ENCODE results near the gene ZNF385D.

The ZNF385D gene

DNA sequence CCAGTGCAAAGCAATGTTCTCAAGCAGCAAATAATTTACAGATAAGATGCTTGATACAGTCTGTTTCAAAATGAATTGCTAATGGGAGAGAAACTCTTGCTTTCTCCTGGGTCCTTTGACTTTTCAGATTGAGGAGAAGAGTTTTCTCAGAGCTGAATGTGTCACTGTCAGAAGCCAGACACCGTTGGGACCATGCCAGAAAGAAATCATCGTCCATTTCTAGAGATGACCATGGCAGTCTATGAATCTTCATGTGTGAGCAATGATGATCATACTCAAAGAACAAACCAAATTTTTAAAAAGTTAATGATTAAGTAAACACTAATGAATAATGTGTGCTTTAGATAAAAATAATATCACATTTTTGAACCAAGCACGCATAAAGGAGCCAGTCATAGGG is 77.6 kb downstream of the ZNF385D start:
- no peak for DNase-seq (ENCODE audit: low read depth)

DNA sequence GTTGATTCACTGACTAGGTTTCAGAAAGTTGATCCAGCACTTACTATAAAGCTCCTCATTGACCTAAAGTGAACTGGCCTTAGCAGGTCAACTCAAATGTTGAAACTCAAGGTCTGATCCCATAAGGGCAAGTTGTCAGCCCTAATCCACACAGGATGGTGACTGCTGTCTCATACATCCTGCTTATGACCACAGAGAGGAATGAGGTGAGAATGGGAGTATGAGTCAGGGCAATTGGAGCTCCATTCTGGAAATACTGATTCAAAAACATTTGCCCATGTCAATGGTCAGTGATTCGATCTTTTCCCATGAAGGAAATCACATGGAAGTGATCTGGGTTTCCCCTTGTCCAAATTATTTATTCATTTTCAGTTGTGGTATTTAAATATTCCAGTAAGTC is 78.7 kb downstream of the ZNF385D start:
- no peak for DNase-seq (ENCODE audit: low read depth)

GRCh38 chr3:21670386-21670785 is 80.6 kb downstream of the ZNF385D start:
- no peak for DNase-seq (ENCODE audit: low read depth)

GRCh38 chr3:21668012-21668411 is 83.0 kb downstream of the ZNF385D start:
- DNase-seq (ENCODE audit: low read depth) = no peak

DNA sequence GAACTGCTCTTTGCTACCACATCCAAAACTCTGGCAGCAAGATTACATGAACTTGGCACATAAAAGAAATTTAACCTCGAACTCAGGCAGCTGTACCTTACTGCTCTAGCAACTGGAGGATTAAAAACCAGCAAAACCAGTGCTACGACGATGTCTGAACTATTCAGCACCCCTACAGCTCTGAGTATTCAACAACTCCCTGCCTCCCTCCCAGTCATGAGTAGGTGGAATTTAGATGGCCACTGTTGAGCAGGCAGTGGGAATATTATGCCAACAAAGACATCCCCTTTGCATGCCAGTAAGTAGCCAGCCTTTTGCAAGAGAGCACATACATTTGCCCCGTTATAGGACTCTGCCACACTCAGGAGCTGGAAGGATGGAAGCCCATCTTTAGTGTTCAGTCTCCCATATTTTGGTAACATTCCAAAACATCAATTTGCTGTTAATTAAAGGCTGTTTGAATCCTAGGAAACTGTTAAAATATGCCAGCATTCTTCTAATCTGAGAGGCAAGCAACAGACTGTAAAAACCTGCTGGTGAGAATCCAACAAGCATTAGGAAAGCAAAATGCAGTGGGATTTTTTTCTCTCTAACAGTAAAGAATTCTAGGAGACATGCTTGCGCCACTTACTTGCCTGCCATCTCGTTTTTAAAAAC is 85.4 kb downstream of the ZNF385D start:
- no peak for DNase-seq (ENCODE audit: low read depth)

- no peak for DNase-seq (ENCODE audit: low read depth)
Measured at GRCh38 chr3:21664996-21665395, 86.0 kb downstream of the ZNF385D start.

DNA sequence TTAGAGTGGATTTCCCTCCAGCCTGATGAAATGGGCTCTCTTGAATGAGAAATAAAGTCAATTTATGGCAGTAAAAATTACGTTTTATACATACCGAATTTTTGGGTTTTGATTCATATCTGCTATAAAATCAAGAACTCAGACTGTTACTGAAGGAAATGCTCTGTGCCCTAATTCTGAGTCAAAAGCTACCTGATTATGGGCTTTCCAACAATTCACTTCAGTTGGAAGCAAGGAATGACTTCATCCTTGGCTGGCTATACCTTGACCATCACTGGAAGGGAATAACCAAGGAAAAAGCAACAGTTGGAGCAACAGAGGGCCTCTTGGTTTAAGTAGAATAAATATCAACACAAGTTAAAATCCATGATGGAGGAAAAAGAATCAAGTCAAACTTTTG is 88.6 kb downstream of the ZNF385D start:
- no peak for DNase-seq (ENCODE audit: low read depth)

GRCh38 chr3:21654662-21655061 is 96.3 kb downstream of the ZNF385D start:
- no peak for DNase-seq (ENCODE audit: low read depth)

GRCh38 chr3:21654241-21654640 is 96.8 kb downstream of the ZNF385D start:
- DNase-seq (ENCODE audit: low read depth) = no peak

DNA sequence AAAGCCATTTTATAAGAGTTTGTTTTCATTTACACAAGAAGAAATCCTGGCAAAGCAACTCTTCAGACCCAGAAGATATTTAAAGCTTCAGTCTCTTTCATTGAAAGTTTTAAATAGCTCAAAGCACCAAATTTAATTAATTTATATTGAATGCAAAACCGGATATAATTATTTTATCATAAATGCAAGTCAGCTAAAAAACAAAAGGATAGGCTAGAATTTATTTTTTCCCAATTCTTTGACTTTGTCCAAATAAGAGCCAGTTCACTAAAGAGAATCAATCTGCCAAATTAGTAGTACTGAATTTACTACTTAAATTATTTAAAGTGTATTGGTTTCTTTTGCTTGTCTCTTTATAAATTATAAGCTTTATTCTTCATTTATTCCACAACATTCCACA is 101.5 kb downstream of the ZNF385D start:
- no peak for DNase-seq (ENCODE audit: low read depth)

DNA sequence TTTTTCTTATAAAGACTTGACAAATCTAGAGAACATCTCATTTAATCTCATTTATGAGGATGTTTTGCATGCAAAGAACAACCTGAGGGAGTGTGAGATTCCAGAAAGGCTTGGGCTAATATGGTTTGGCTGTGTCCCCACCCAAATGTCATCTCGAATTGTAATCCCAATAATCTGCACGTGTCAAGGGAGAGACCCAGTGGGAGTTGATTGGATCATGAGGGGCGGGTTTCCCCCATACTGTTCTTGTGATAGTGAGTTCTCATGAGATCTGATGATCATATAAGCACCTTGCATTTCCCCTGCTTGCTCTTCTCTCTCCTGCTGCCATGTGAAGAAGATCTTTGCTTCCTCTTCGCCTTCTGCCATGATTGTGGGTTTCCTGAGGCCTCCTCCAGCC is 103.0 kb downstream of the ZNF385D start:
- DNase-seq (ENCODE audit: low read depth) = no peak

- no peak for DNase-seq (ENCODE audit: low read depth)
Measured at GRCh38 chr3:21645121-21645897, 105.7 kb downstream of the ZNF385D start.

DNA sequence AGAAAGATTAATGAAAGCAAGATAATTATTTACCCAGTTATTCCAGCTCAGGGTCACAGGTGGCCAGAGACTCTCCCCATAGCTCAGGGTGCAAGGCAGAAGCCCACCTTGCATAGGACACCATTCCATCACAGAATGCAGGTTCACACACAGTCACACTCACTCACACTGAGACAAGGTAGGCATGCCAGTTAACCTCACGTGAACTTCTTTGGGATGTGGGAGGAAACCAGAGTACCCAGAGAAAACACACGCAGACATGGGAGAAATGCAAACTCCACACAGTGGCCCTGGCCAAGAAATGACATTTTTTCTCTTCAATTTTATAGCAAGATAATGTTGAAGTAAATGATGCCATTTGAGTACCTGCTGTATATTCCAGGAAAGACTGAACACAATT is 106.7 kb downstream of the ZNF385D start:
- no peak for DNase-seq (ENCODE audit: low read depth)

DNA sequence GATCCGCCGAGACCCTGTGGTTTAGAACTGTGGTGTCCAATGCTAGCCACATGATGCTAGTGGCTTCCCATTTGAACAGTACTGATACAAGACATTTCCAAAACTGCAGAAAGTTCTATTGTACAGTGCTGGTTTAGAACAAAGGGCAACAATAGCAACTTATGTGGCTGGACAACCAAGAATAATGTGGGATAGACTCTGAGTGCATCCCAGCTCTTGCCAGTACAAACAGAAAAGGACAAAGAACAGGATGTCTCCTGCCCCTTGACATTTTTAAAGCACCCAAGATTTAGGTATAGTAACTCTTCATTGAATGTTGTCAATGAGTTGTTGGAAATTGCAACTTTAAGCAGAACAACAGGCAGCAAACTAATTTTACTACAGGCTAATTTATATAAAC is 107.3 kb downstream of the ZNF385D start:
- DNase-seq (ENCODE audit: low read depth) = no peak

- no peak for DNase-seq (ENCODE audit: low read depth)
Measured at GRCh38 chr3:21642433-21642832, 108.6 kb downstream of the ZNF385D start.

DNA sequence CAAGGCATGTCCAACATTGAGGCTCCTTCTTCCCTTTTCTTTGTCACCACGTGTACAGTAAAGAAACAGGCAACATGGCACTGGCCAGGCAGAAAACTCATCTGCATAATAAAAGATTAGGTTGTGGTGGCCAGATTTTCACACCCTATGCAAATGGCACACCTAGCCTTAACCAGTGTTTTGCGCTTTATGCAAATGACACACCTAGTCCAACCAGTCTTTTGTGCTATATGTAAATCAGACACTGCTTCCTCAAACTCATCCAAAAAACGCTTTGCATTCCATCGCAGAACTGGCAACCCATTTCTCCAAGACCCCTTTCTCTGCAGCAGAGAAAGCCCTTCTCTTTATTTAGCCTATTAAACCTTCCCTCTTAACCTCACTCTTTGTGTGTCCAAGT is 109.1 kb downstream of the ZNF385D start:
- DNase-seq (ENCODE audit: low read depth) = no peak

DNA sequence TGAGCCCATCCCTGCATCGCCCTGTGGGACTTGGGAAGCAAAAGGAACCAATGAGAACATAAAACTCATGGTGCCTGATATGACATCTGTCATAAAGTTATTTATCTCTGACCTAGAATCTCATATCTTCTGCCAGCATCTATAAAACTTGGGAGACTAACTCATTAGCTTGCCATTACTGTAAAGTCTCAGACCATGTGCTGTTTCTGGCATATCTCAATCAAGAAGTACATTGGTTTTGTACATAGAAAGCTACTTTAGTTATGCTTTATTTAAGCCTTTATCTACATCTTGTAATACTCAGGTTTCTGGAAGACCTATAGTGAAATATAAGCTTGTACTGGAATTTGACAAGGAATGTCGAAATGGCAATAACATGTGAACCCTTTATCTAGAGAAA is 112.5 kb downstream of the ZNF385D start:
- DNase-seq (ENCODE audit: low read depth) = no peak

GRCh38 chr3:21634112-21634511 is 116.9 kb downstream of the ZNF385D start:
- DNase-seq (ENCODE audit: low read depth) = no peak

DNA sequence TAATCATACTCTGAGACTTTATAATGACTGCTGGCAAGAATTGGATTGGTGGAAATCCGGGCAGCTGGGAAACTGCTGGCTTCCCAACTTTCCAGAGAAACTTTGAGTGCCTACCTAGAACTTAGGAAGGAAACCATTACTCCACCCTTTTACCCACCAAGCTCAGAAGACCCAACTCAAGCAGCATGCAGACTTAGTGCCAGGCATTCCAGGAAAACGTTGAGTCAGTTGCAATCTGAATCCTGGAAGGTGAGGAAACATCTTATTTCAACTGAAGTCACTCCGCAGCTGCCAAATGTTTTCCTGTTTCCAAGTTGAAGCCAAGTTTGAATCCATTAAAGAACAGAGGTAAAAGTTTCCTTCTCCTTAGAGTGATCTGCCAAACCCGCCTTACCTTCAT is 126.5 kb downstream of the ZNF385D start:
- no peak for DNase-seq (ENCODE audit: low read depth)

DNA sequence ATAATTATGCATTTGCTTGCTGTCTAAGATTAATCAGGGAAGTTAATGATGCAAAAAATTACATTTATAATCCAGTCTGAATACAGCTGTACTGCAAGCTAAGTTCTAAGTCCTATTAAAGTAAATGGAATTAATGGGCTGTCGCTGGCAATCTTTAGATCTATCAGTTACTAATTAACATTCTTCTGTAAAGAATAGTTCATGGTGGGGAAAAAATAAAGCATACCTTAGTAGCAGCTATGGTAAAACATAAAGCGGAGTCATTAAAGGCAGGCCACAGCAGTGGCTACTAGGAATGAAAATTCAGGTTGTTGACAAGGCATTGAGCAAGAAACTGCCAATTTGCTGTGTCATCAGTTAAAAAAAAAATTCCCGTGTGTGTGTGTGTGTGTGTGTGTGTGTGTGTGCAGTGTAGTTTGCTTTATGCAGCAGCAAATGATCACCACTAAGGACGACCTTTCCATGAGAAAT is 129.8 kb downstream of the ZNF385D start:
- DNase-seq (ENCODE audit: low read depth) = no peak

DNA sequence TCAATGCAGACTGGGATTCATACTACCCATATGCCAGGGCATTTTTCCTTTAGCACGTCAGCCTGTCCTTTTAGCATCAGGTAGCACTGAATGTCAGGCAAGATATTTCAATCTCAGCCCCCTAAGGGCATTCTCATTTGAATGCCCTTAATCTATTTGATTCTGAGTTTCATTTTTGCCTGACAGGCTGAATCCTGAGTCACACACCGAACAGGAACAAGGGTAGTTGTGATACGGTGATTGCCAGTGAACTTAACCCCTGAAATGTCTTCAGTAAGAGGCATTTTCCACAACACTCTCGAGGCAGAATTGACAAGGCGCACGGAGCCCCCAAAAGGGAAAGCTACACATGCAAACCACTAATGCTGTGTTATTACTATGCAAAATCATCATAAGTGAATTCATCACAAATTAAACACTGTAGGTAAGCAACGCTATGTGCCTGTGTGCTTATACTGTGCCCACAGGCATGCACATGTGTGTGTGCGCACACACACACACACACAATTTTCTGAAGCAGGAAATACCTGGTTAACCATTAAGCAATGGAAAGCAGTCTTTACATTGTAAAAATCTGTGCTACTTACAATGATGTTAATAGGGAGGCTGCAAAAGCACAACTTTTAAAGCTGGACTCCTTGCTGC is 130.4 kb downstream of the ZNF385D start:
- DNase-seq (ENCODE audit: low read depth) = no peak

GRCh38 chr3:21618695-21619094 is 132.3 kb downstream of the ZNF385D start:
- no peak for DNase-seq (ENCODE audit: low read depth)

- DNase-seq (ENCODE audit: low read depth) = no peak
Measured at GRCh38 chr3:21613372-21614070, 137.5 kb downstream of the ZNF385D start.

Data from stimulated activated CD8-positive, alpha-beta memory T cell treated with anti-CD3 and anti-CD28 coated beads, Interleukin-15, amount 100 ng/mL, for 24 hours (primary cell).